GM21360 (cell line): Measurements from ENCODE around the gene PPARGC1A.

Source experiments
- ATAC-seq: cut with Tn5 transposase; IDR thresholded peaks from one replicate; pipeline ENCODE4 v1.9.1; 2021; ENCODE audit warnings: mild to moderate bottlenecking, moderate library complexity; ENCODE audit not compliant: unreplicated experiment

Gene PPARGC1A

DNA sequence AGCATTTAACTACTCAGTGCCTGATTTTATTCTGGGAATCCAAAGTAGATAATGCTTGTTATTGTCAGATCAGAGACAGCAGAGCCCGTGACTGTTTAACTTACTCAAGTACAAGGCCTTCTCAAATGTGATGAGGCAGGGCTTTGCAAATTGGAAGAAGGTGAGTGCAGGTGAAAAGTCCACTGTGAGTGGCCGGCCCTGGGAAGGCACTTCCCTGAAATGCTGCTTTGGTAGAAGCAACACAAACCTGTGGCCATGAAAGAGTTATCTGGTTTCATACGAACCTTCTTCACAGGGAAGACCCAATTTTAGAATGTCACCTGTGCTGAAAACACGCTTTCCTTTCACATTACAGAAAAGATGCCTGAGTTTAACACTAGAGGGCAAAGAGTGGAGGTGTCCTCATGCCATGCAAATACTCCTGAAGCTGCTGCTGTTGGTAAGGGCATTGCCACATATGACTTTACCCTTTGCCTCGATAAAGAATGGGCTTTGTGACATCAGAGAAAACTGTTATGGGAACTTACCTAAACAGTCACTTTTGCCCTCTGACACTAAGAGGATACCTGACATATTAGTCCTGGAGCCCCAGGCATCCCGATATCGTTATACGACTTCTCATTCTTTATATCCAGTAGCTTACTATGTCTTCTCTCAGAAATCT lies 8.0 kb downstream of the PPARGC1A start:
- no peak for ATAC-seq

DNA sequence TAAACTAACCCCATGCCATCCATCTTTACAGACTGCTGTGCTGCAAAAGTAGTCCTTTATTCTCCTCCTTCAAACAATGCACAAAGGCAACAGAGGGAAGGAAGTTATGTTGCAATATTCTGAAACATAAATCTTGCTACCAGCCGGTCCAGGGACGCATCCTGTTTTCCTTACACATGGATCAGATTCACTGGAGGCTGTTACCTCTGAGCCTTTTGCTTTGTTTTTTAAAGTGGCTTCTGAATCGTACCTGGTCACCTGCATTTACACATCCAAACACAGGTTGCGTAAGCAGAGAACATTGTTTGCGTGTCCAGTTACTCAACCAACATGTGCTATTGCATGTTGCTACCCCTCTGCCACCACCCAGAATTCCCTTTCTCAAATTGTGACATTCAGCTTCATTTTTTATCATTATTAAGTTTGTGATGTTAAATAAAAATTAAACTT lies 8.8 kb downstream of the PPARGC1A start:
- ATAC-seq = no peak

DNA sequence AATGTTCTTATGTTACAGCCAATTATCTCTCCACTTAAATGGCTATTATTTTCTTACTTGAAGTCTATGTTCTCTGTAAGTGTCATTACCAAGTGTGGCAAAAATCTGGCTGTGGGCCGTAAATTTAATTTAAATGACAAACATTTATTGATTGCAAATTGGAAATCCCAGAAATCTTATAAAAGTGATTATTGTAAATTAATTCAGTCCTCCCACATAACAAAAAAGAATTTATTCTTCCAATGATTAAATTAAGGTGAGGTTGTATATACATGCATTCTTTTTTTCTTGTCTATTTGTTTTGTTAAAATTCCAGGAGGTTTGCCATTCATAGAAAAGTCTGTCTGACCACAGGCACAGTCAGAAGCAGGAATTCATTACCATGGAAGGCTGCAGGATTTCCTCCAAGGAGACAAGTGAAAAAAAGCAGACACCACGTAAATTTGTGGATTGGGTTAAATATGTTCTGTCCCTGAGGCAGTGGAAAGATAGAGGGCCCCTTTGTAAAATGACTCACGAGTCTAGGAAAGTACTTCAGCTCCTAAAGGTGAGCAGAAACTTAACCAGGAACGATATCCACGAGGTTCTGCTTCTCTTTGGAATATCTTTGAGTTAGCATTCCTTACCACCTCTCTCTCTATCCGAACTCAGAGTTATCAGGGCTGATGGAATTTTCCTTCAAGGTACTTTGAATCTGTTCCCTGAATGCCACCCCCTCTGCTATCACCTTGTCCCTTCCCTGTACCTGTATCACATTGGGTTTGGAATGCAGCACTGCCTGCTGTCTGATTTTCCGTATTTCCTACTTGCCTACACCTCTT lies 10.7 kb downstream of the PPARGC1A start:
- ATAC-seq = no peak

DNA sequence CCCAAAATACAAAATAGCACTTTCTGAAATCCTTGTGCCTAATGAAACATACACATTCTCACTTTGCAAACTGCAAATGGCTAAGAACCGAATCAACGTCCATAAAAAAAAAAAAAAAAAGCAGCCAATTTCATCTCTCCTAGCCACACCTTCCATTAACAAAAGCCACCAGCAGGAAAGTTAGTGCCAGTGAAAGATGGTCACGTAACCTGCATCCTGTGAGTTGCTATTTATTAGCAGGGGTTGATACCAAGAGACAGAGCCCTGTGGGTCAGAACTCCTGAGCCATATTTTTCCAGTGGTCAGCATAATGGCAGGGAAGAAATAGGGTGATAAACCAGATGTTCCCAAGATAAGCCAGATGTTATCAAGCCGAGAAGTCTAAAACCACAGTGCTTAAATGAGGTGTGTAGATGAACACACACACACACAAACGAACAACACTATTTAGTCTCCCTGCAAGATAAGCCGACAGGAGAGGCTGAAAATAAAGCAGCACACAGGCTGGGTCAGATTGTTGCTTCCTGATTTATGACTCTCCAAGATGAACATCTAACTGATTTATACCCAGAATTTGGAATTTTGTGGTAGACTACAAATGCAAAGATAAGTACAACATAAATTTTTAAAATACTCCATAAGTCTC lies 11.5 kb downstream of the PPARGC1A start:
- no peak for ATAC-seq

DNA sequence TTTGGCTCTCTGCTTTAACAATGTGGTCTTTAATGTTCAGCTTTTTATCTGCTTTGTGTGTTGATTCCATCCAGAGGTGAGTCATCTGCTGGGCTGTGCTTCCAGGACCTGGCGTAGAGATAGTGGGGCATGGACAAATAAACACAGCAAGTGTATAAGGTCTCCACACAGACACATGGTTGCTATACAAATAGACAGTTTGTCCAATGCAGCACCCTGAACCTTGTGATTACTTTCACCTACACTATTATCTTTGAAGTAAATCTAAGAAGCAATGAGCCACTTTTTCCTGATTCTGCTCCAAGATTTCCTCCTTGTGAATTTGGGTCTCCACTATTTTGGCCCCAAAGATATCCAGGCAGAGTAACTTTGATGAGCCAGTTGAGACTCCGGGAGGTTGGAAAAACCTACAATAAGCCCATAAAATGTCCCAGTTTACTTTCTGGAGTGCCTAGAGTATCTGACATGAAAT lies 12.1 kb downstream of the PPARGC1A start:
- ATAC-seq = no peak

DNA sequence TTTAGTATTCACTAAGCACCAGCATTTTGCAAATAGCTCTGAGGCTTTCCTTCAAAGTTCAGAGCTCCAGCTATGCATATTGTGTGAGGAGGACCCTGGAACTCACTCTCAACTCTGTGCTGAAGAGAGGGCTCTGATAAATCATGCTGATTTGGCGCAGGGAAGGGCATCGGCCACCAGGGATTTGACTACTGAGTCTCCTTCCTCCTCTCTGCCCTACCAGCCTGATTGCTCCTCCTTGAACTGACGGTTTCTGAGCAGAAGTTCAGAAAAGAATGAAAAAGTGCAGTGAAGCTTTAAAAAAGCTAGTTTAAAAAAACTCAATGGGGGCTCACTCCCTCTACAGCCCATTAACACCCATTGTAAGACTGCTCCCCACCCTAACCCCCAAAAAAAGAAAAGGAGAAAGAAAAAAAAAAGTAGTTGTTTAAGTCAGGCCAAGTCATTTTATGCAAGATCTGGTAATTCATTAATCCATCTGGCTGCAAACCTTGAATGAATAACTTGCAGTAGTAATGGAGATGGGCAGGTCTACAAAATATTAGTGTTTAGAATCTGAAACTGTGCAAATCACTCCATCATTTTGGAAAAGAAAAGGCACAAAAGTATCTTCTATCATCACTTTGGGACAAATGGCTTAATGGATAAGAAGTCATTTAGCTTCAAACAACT lies 13.3 kb downstream of the PPARGC1A start:
- no peak for ATAC-seq

DNA sequence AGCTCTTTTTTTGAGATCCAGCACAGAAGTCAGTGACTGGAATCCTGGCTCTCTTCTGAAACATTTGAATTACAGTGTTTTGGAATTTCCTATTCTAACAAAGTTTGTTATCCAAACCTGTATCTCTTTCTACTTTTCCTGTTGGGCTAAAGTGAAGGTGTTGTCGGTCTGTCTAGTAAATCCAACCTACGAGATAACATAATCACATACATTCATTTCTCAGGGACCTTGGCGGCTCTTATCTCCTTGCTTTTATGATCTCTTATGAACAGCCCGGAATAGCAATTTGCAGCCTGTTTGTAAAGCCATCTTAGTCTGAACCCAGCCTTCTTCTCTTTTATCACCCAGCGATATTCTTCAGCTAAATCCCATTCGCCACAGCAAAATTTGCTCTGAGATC lies 14.5 kb downstream of the PPARGC1A start:
- no peak for ATAC-seq

DNA sequence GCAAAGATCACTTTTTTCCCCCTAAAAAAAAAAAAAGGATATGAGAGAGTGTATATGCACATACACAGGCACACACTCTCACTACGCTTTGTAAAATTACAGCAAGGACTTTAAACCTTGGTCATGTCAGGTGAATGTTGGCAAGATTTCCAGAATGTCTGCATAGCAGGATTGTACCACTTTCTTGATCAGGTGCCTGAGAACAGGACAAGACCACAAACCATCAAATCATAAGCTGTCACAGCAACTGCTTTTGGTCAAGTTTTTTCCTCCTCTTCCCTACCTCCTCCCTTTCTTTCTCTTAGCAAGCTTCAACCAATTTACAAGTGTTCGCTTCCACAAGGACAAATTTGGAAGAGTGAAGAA lies 15.3 kb downstream of the PPARGC1A start:
- ATAC-seq = no peak

DNA sequence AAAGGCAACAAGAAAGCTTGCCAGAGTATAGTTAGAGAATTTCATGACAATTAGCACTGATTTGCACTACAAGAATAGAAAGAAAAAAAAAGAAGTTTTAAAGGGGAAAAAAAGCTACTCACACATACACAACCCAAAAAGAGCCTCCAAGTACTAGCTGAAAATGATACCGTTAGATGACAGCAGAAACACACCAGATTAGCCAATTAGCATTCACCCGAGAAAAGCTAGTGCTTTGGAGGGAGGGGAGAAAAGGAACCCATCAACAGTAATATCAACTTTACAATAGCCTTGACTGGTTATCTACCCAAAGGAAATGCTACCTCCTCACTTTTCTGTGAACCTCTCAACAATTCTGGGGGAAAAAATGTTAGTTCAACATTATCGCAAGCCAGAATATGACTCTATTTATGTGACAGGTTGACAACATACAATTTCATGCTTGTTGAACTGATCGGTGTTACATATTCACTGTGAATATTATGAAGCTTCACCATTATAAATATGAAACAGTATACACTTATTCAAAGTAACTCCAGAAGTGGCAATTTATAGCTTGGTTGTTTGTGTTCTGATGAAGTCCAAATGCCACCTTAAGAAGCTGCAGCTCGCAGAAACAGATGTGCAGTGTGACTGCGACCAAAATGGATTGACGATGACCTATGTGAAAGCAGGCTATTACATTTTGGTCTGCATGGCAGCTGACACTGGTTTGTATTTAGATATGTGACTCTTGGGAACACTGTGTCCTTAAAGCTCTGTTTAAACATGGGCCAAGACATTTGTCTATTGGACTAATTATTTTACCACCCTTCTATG lies 15.9 kb downstream of the PPARGC1A start:
- no peak for ATAC-seq

DNA sequence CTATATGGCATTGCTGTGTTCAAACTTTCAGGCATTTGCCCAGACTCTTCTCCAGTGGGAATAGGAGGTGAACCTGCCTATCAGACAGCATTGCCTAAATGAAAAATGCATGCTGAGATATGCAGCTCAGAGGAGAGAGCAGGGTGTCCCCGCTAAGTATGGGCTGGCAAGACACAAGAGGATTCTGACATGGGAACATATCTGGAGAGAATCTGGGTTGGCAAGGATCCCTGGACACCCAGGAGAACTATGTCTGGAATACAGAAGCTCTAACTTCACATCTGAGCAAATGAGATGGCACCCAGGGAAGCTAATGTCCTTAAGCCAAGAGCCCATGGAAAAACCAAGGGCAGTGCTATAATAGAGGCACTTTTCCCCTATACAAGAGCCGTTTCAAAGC lies 18.4 kb downstream of the PPARGC1A start:
- ATAC-seq = no peak

DNA sequence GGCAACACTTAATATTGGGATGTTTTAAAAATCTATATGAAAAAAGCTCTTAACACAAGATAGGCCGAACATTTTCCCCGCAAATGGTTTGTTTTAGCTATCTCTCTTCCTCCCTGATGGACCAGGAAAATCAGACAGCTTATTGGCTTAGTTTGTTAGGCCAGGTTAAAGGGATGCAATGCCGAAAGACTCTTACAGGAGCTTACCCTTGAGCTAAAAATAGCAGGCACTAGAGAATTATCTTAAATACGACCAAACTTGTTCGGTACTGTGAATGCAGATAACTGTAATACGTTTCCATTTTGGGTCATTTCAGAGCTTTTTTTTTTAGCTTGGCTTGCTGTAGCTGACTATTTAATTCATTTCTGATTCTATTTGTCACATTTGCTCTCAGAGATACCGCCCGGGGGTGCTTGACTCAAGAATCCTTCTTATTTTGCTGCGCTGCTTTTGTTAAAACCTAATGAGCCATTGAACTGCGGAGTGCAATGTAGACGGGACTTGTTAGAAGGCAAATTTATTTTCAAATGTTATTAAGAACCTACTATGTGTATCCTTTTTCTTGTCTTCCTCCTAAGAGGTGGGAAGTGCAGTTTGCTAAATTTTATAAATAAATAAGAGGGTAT lies 23.3 kb downstream of the PPARGC1A start:
- ATAC-seq = no peak

DNA sequence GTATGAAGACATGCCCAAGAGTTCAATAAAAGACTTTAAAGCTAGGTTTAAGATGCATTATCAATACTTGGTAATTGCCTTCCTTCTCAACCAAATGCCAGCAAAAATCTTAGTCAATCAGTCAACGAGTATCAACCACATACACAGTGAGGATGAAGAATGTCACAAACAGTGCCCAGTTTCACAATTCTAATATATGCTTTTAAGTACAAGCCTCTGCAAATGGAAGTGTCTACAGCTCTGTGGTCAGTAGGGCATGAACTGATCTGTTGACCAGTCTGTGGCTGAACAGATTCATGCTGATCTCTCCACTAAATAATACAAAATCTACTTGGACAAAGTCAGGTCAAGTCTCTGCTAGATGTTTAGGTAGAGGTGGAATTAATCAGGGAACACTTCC lies 27.9 kb downstream of the PPARGC1A start:
- ATAC-seq = no peak

DNA sequence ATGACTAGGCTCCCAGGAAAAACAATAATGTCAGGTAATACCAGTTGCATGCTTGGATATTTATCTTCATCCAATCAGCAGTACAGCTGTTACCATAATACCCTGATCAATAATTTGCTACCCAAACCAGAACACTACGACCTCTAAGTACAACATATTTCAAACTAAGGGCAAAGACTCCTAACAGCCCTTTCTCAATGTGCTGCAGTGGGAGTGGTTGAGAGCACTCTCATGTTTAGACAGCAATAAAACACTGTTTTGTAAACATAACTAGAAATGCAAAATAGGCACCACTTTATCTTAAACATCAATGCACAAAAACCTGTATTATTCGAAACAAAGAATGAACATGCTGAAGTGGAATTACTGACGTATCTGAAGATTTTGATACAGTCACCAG lies 28.9 kb downstream of the PPARGC1A start:
- ATAC-seq = no peak

DNA sequence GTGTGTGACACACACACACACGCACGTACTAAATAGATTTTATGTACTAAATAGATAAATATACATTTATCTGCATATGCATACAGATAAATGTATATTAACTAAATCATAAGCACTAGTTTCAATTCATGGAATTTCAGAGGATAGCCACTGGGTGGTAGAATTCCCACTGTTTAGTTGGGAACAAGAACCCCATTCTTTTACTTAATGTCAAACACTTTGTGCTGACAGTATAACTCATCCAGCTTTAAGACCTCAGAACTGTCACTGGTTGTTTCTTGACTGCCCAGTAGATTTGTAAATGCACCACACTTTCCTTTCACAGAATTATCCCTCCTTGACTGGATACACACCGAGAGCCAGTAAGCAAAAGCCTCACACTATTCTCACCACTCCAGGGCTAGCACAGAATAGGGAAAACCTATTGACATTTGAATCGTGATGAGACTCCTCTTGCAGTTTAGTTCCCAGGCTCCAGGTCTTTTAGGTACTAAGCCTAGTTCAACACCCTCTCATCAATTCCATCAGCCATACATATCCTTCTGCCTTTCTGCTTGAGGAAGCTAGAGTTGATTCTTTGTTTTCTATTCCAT lies 32.4 kb downstream of the PPARGC1A start:
- no peak for ATAC-seq

DNA sequence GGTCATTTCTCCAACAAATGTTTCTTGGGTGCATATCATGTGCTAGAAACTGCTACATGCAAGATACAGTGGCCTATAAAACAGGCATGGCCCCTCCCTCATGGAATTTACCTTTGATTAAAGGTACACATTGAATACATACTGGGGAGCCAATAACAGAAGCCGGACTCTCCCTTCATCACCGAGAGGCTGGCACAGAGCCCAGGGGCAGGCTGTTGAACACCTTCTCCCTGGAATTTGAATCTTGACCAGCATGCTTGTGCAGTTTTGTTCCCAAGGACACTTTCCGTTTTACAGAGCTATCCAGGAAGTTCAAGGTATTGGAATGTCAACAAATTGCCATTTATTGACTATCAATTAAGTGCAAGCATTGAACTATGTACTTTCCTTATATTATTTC lies 33.2 kb downstream of the PPARGC1A start:
- ATAC-seq = no peak

DNA sequence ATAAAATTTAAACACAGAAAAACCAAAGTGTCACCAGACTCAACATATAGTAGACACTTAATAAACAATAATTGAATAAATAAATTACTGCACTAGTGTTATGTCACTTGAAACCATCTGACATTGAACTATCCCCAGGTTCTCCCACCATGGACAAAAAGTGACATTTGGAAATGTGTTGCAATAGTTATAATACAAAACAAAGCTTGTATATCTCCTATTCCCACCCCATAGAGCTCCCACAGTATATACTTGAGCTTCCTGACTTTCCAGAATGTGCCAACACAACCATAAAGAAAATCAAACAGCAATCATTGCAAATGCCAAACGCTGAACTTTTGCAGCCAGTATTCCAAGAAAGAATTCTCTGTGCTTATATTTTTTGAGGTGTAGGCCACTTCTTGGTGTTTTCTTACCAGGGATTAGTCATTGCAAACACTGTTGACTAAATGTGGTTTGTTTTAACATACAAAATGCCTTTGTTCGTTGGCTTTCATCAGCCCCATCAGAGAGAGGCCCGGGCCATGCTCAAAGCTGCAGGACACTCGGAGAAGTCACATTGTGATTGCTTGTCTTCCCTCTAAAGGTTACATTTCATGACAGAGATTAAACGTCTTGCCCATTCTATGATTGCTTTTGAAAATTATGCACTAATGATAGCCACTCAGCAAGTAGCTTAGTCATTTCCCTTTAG lies 33.8 kb downstream of the PPARGC1A start:
- no peak for ATAC-seq

DNA sequence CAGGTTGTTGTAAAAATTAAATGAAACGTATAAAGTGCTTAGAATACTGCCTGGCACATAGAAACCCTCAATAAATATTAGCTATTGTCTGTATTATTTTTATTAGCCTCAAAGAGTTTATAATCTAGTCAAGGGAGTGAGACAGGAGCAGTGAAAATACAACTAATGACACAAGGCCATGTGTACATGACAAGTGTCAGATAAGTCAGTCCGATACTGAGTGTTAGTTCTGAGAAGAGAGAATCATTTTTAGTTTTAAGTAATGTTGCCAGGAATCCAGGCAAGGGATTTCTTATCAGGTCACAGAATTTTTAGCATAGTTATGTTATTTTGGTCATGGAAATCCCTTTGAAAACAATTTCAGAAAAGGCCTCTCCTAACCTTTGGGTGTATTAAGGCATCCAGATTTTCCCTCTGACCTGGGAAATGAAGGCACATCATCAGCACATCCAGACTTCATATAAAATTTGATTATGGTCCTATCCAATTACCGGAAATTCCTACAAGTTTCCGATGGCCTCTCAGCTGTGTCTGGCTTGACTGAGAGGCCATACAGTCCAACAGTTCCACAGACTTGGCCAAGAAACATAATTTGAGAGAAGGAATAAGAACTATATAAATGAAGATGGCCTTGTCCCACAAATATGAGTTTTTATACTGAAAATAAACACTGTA lies 35.7 kb downstream of the PPARGC1A start:
- ATAC-seq = no peak

DNA sequence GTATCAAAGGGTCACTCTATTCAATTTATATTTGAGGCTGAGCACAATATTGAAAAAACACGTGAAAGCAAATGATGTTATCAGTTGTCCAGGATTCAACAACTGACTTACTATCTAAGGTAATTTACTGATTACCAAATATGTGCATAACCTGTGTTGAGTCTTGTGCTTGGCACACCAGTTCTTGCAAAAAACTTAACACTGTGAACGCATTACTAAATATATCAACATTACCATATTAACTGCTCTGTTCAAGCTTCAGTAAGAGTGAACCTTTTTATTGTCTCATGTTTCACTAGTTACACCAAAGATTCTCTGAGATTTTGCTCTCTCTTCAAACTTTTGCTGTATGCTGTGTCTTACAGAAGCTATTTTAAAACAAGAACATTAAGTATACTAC lies 38.4 kb downstream of the PPARGC1A start:
- no peak for ATAC-seq

DNA sequence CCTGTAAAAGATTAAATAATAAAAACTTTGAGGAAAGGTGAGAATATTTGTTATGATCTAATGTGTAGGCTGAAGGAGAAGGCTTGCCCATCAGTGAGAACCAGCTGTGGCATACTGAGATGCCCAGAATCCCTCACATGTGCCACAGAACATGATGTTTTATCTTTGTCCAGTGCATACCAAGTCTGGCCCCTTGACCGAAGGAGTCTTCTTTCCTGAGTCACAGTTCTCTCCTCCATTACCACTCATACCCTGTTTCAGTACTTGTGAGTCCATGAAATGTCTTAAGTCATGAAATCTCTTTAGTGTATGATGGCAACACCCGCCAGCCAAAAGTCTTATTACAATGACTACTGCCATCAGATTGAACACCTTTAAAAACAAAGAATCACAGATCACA lies 42.7 kb downstream of the PPARGC1A start:
- no peak for ATAC-seq
